Renal cortex interstitium (tissue), 11 donors: ENCODE measurements around the gene ST6GALNAC2. TPM values are rescaled to one million over a fixed set of nuclear protein-coding genes. Genes with fewer than 3 reads are reported as not detected.
"Not testable (repeated sequence)": the region's sequence is repeated elsewhere in the genome, so short reads cannot be mapped to it uniquely, and the experiment has no call there.

Experiments
- DNase-seq, 11 donors: peaks; one replicate each; pipeline ENCODE4 v3.0.0-alpha.2; 2013; ENCODE audit warnings: low read depth in 9 of 11, low spot score in 4 of 11; ENCODE audit errors: extremely low read depth in 1 of 11
- polyA plus RNA-seq, 3 donors: library from polyadenylated mRNA; unstranded; fragments of 120-200 nt; gene quantifications; one replicate each; pipeline ENCODE4 v1.2.1, GENCODE V29; 2013; ENCODE audit not compliant: insufficient read length in 3 of 3

The ST6GALNAC2 gene
- polyA plus RNA-seq, 3 donors: 5.8 to 9.9 (median 9.8) TPM

- no peak for DNase-seq
These were observed 49.7 kb downstream of the ST6GALNAC2 start for GRCh38 chr17:76535788-76536510.

- DNase-seq: no peak
These were observed 50.6 kb downstream of the ST6GALNAC2 start for GRCh38 chr17:76534831-76535732.

- not testable (repeated sequence) for DNase-seq
These were observed 51.9 kb downstream of the ST6GALNAC2 start for GRCh38 chr17:76533640-76534359.

- no peak for DNase-seq
These were observed 53.5 kb downstream of the ST6GALNAC2 start for GRCh38 chr17:76532072-76532651.

- DNase-seq: no peak
These were observed 54.1 kb downstream of the ST6GALNAC2 start for GRCh38 chr17:76531486-76532038.

GRCh38 chr17:76530811-76531485, 54.7 kb downstream of the ST6GALNAC2 start:
- no peak for DNase-seq

- no peak for DNase-seq
These were observed 55.5 kb downstream of the ST6GALNAC2 start for GRCh38 chr17:76530095-76530723.

- peak in 10 of 11 donors; percentile 68 to 86 (median 77) for DNase-seq
These were observed 56.2 kb downstream of the ST6GALNAC2 start for GRCh38 chr17:76529224-76530094.

- DNase-seq: no peak
These were observed 57.0 kb downstream of the ST6GALNAC2 start for GRCh38 chr17:76528528-76529223.

- no peak for DNase-seq
These were observed 57.5 kb downstream of the ST6GALNAC2 start for GRCh38 chr17:76528156-76528527.

- DNase-seq: no peak
These were observed 58.1 kb downstream of the ST6GALNAC2 start for GRCh38 chr17:76527430-76528111.

GRCh38 chr17:76527016-76527415, 58.6 kb downstream of the ST6GALNAC2 start:
- DNase-seq: not testable (repeated sequence)

- DNase-seq: not testable (repeated sequence)
These were observed 60.2 kb downstream of the ST6GALNAC2 start for GRCh38 chr17:76525513-76525833.

GRCh38 chr17:76524598-76525512, 60.8 kb downstream of the ST6GALNAC2 start:
- DNase-seq: no peak
